Right cardiac atrium (tissue), 5 donors: Measurements from ENCODE around the gene CRTC3. TPM values are rescaled to one million over a fixed set of nuclear protein-coding genes. Genes with fewer than 3 reads are reported as not detected.
A peak's percentile ranks its signal among the peaks of the same experiment; 100 is the strongest.
"Not testable (repeated sequence)": the region's sequence is repeated elsewhere in the genome, so short reads cannot be mapped to it uniquely, and the experiment has no call there.

ENCODE experiments used
- ATAC-seq, 2 donors: fragments of 200-7000 bp; cut with Tn5 transposase; one replicate each; pipeline versions ENCODE4 v1.8.0 to v1.9.1; 2020; ENCODE audit warnings: moderate library complexity in 2 of 2, mild to moderate bottlenecking in 1 of 2
- DNase-seq, 3 donors: peaks; one replicate each; pipeline ENCODE4 v3.0.0-alpha.2; 2020
- H3K27ac ChIP-seq: one replicate; pipeline ENCODE4 v1.5.1; 2013; ENCODE audit warnings: mild to moderate bottlenecking, low read length, control low read depth, moderate library complexity
- H3K27me3 ChIP-seq: one replicate; pipeline ENCODE4 v1.6.1; 2013; ENCODE audit not compliant: control insufficient read depth, insufficient read depth
- H3K4me1 ChIP-seq: one replicate; pipeline ENCODE4 v1.6.1; 2013; ENCODE audit warnings: low read length; ENCODE audit not compliant: control insufficient read depth, insufficient read depth
- H3K4me3 ChIP-seq: one replicate; pipeline ENCODE4 v1.5.1; 2013; ENCODE audit warnings: low read length, control low read depth
- H3K9me3 ChIP-seq: one replicate; pipeline ENCODE4 v1.6.1; 2013; ENCODE audit warnings: low read length; ENCODE audit not compliant: control insufficient read depth
- WGBS: extraction: QIAGEN DNeasy Blood & Tissue Kit; methylation state at CpG from one replicate; pipeline ENCODE4 v1.1.7; 2013; 5-methylcytosine and 5-hydroxymethylcytosine counted together
- intact Hi-C, 4 donors: fragments of 100-400 bp; cut with DNase I; formaldehyde crosslinking; loops; one replicate each; pipeline versions ENCODE4 v1.11.0 to v1.14.0; 2022 to 2023
- polyA plus RNA-seq: library from polyadenylated mRNA; stranded (reverse); fragments of 200-250 nt; gene quantifications from one replicate; pipeline ENCODE4 v1.2.3, GENCODE V29; 2013
- total RNA-seq, 4 donors: library from RNA; stranded (reverse); fragmentation: NEBNext Ultra II Directional; extraction: Animal tissue kit (Norgen Biotek cat#: 25700); gene quantifications; one replicate each; pipeline ENCODE4 v1.2.1, GENCODE V29; 2021
- donor health status: healthy with polysubstance abuse.
- donor health status: DM: no; HTN: yes; CAD: no.
- donor health status: DM: no; HTN: no; CAD: no.
- donor health status: DM: no; HTN: yes; CAD: no; lungs with severe emphysema.
- donor health status: DM: yes; HTN: yes; CAD: no.

The CRTC3 gene
- total and polyA plus RNA-seq, 5 donors, result 15.1 to 35.5 (median 30.4) TPM

GRCh38 chr15:90680371-90680935, 150.7 kb downstream of the CRTC3 start:
- no peaks in the 10 kb centered on the region for H3K9me3 ChIP-seq
- intact Hi-C loops, result no loop called here
- no peak overlapping the region for H3K4me3 ChIP-seq
- peaks cover 5% of the 10 kb centered on the region for H3K4me1 ChIP-seq
- no peaks in the 10 kb centered on the region for H3K27me3 ChIP-seq
- WGBS, result 58% methylated on average over 6 of the region's 6 CpGs
- peak; percentile 33 to 77 for ATAC-seq
- DNase-seq, result no peak
- H3K27ac ChIP-seq, result peak overlapping the region; percentile 56

- Histone ChIP-seq H3K4me3 (no peak overlapping the region), H3K4me1 (peaks cover 5% of the 10 kb centered on the region), H3K27me3 (no peaks in the 10 kb centered on the region), H3K9me3 (no peaks in the 10 kb centered on the region), H3K27ac (no peak overlapping the region)
- DNase-seq, result no peak
- intact Hi-C loops, result no loop called here
- no peak for ATAC-seq
- WGBS, result 93% methylated on average over 1 of the region's 1 CpG
Observed at GRCh38 chr15:90681056-90681455, 151.3 kb downstream of the CRTC3 start.

- 87% methylated on average over 9 of the region's 9 CpGs for WGBS
- no peaks in the 10 kb centered on the region for H3K27me3 ChIP-seq
- ATAC-seq, result no peak
- no peak for DNase-seq
- no peak overlapping the region for H3K27ac ChIP-seq
- intact Hi-C loops, result no loop called here
- H3K4me3 ChIP-seq, result no peak overlapping the region
- H3K9me3 ChIP-seq, result no peaks in the 10 kb centered on the region
- H3K4me1 ChIP-seq, result peaks cover 5% of the 10 kb centered on the region
Observed at GRCh38 chr15:90681480-90681879, 151.8 kb downstream of the CRTC3 start.

- Histone ChIP-seq H3K4me1 (peaks cover 5% of the 10 kb centered on the region), H3K9me3 (no peaks in the 10 kb centered on the region), H3K27ac (no peak overlapping the region), H3K4me3 (no peak overlapping the region), H3K27me3 (no peaks in the 10 kb centered on the region)
- no peak for DNase-seq
- ATAC-seq, result no peak
- WGBS, result 80% methylated on average over 10 of the region's 10 CpGs
- intact Hi-C loops, result no loop called here
Observed at GRCh38 chr15:90683371-90683770, 153.6 kb downstream of the CRTC3 start.

- no peak for DNase-seq
- H3K4me3 ChIP-seq, result no peak overlapping the region
- H3K4me1 ChIP-seq, result peaks cover 5% of the 10 kb centered on the region
- intact Hi-C loops, result no loop called here
- H3K27me3 ChIP-seq, result no peaks in the 10 kb centered on the region
- H3K27ac ChIP-seq, result no peak overlapping the region
- ATAC-seq, result no peak
- WGBS, result 81% methylated on average over 4 of the region's 4 CpGs
- H3K9me3 ChIP-seq, result no peaks in the 10 kb centered on the region
Observed at GRCh38 chr15:90683876-90684275, 154.2 kb downstream of the CRTC3 start.

- intact Hi-C loops, result no loop called here
- Histone ChIP-seq H3K9me3 (no peaks in the 10 kb centered on the region), H3K4me1 (peaks cover 5% of the 10 kb centered on the region), H3K27ac (no peak overlapping the region), H3K27me3 (no peaks in the 10 kb centered on the region), H3K4me3 (no peak overlapping the region)
- WGBS, result 63% methylated on average over 5 of the region's 5 CpGs
- ATAC-seq (no peak), DNase-seq (no peak)
Observed at GRCh38 chr15:90684281-90684680, 154.6 kb downstream of the CRTC3 start.

GRCh38 chr15:90685591-90686434, 156.1 kb downstream of the CRTC3 start:
- Histone ChIP-seq H3K9me3 (no peaks in the 10 kb centered on the region), H3K4me1 (peaks cover under 1% of the 10 kb centered on the region), H3K4me3 (no peak overlapping the region), H3K27ac (no peak overlapping the region), H3K27me3 (no peaks in the 10 kb centered on the region)
- intact Hi-C loops, result no loop called here
- DNase-seq (no peak), ATAC-seq (no peak)
- 81% methylated on average over 11 of the region's 11 CpGs for WGBS

- Histone ChIP-seq H3K4me1 (no peaks in the 10 kb centered on the region), H3K4me3 (no peak overlapping the region), H3K27me3 (no peaks in the 10 kb centered on the region), H3K27ac (no peak overlapping the region), H3K9me3 (no peaks in the 10 kb centered on the region)
- DNase-seq (no peak), ATAC-seq (no peak)
- intact Hi-C loops, result no loop called here
- 77% methylated on average over 3 of the region's 3 CpGs for WGBS
Observed at GRCh38 chr15:90686435-90687218, 156.9 kb downstream of the CRTC3 start.

GRCh38 chr15:90689326-90689961, 159.7 kb downstream of the CRTC3 start:
- H3K27ac ChIP-seq, H3K4me1 ChIP-seq, H3K27me3 ChIP-seq, H3K4me3 ChIP-seq, DNase-seq, ATAC-seq, H3K9me3 ChIP-seq, intact Hi-C loops: not testable (repeated sequence)
- WGBS, result 90% methylated on average over 6 of the region's 6 CpGs

- DNase-seq (no peak), ATAC-seq (no peak)
- no peaks in the 10 kb centered on the region for H3K4me1 ChIP-seq
- intact Hi-C loops, result loop anchor here (5.0 to 10.0 kb wide), 3 partner anchors 38 to 46 kb away; no protein-coding TSS in a partner anchor
- H3K27ac ChIP-seq, result no peak overlapping the region
- H3K4me3 ChIP-seq, result no peak overlapping the region
- H3K9me3 ChIP-seq, result no peaks in the 10 kb centered on the region
- 37% methylated on average over 2 of the region's 2 CpGs for WGBS
- H3K27me3 ChIP-seq, result no peaks in the 10 kb centered on the region
Observed at GRCh38 chr15:90690585-90690984, 160.9 kb downstream of the CRTC3 start.
